Measurements from ENCODE around the gene DNAI4. TPM values are rescaled to one million over a fixed set of nuclear protein-coding genes. Genes with fewer than 3 reads are reported as not detected.
A peak's percentile ranks its signal among the peaks of the same experiment; 100 is the strongest.

DNAI4 gene
- total and polyA plus RNA-seq, 9 of the 15 experiments (the other 6 are each of a cell fraction or from before 2014, with no cell fraction given): 0.57 to 4.8 (median 2.6) TPM; not detected in 1

DNA sequence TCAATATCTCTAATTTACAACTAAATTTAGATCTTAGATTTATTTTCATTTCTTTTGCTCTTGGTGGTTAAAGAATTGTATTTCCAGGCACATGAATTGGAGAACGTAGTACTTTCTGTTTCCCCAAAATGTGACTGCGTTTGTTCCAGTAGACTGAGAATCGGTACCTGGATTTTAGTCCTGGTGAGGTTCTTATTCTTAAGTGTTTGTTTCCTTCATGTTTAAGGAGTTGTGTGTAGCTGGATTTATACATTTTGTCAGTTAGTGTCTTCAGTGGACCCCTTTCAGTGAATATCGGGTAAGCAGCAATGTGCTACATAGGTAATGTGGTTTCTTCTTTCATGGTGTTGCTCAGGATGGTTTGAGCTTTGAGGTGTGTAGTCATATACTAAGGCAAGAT lies 6.9 kb upstream of the DNAI4 start:
- no peaks in the 10 kb centered on the region for H3K9me3 ChIP-seq (replicated peaks; ENCODE audit: control insufficient read depth, insufficient read depth, low read depth, low read length)
- H3K4me2 ChIP-seq (ENCODE audit: insufficient read depth, low read length): peak overlapping the region; percentile 98
- no TSS peak for BruUV-seq (replicated peaks)
- intact Hi-C loops (cut with micrococcal nuclease) (loop anchor here (5.0 to 10.0 kb wide), 2 partner anchors 756 to 1457 kb away; partner anchors contain the start of gene GADD45A), in situ Hi-C loops (cut with MboI) (no loop called here)
- FAIRE-seq (peak; percentile 15), DNase-seq (ENCODE audit: extremely low read depth in 1 of 4, low spot score in 3 of 4) (no peak), ATAC-seq (no peak)
- H4K20me1 ChIP-seq (replicated peaks; ENCODE audit: control insufficient read depth, insufficient read depth, low read length): no peaks in the 10 kb centered on the region
- no peaks in the 10 kb centered on the region for H3K27me3 ChIP-seq (ENCODE audit: control insufficient read depth in 2 of 2, insufficient read depth in 2 of 2, low read length in 2 of 2)
- H3K9ac ChIP-seq (ENCODE audit: insufficient read depth in 1 of 2, low read depth in 2 of 2, low read length in 2 of 2): peak overlapping the region in 1 of 2 experiments; percentile 88; a peak in 2 of 4 replicates
- no peaks in the 10 kb centered on the region for H3K9me1 ChIP-seq (ENCODE audit: control insufficient read depth, insufficient read depth, low read length)
- ChIA-PET POLR2A (interaction anchor here (2.3 kb wide), 1 partner anchor 12 kb away, joined by 11 read pairs; no protein-coding TSS in a partner anchor), CTCF (ENCODE audit: low intra/inter-chr PET ratio) (no interaction called here)
- WGBS (ENCODE audit: insufficient coverage, low coverage, missing lambda C conversion rate): 0% methylated on average over 4 of the region's 4 CpGs
- peak overlapping the region; percentile 85 for H3K4me3 ChIP-seq
- H3K36me3 ChIP-seq (ENCODE audit: control insufficient read depth, insufficient read depth, low read length): peaks cover 2% of the 10 kb centered on the region; the same call in 1 of the 3 replicates
- TF ChIP-seq, protein P1, sequence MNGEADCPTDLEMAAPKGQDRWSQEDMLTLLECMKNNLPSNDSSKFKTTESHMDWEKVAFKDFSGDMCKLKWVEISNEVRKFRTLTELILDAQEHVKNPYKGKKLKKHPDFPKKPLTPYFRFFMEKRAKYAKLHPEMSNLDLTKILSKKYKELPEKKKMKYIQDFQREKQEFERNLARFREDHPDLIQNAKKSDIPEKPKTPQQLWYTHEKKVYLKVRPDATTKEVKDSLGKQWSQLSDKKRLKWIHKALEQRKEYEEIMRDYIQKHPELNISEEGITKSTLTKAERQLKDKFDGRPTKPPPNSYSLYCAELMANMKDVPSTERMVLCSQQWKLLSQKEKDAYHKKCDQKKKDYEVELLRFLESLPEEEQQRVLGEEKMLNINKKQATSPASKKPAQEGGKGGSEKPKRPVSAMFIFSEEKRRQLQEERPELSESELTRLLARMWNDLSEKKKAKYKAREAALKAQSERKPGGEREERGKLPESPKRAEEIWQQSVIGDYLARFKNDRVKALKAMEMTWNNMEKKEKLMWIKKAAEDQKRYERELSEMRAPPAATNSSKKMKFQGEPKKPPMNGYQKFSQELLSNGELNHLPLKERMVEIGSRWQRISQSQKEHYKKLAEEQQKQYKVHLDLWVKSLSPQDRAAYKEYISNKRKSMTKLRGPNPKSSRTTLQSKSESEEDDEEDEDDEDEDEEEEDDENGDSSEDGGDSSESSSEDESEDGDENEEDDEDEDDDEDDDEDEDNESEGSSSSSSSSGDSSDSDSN (IDR thresholded peaks at IDR 0.05; ENCODE audit: borderline replicate concordance in 1 of 2, low read depth in 2 of 2, low read length in 2 of 2): 0 out of 4 replicates have a peak, but pooled peaks of 1 of the 2 experiments have one; percentile 71
- TF ChIP-seq POLR2A (conservative IDR thresholded peaks at IDR 0.05) (no peak), HLTF (IDR thresholded peaks at IDR 0.05) (0 out of 2 replicates have a peak, but pooled peaks have one; percentile 28), ZFP36 (IDR thresholded peaks at IDR 0.05; ENCODE audit: low read depth, low read length, partially characterized antibody) (no peak), MTF1 (CRISPR knock-in tag; IDR thresholded peaks at IDR 0.05; ENCODE audit: borderline replicate concordance) (no peak), ZBTB8A (IDR thresholded peaks at IDR 0.05; ENCODE audit: partially characterized antibody) (no peak), CHD1 (IDR thresholded peaks at IDR 0.05; ENCODE audit: low read length) (peak; percentile 55)
- TF ChIP-seq, protein P2, sequence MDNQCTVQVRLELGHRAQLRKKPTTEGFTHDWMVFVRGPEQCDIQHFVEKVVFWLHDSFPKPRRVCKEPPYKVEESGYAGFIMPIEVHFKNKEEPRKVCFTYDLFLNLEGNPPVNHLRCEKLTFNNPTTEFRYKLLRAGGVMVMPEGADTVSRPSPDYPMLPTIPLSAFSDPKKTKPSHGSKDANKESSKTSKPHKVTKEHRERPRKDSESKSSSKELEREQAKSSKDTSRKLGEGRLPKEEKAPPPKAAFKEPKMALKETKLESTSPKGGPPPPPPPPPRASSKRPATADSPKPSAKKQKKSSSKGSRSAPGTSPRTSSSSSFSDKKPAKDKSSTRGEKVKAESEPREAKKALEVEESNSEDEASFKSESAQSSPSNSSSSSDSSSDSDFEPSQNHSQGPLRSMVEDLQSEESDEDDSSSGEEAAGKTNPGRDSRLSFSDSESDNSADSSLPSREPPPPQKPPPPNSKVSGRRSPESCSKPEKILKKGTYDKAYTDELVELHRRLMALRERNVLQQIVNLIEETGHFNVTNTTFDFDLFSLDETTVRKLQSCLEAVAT (IDR thresholded peaks at IDR 0.05): peak; percentile 70 to 80; a peak in 3 of 4 replicates
- peaks cover 8 to 16% of the 10 kb centered on the region in 2 experiments; a peak in 4 of 5 replicates for H3K4me1 ChIP-seq (replicated peaks in 1 of 2; ENCODE audit: control insufficient read depth in 2 of 2, insufficient read depth in 2 of 2, low read length in 2 of 2)
- H3K27ac ChIP-seq (ENCODE audit: extremely low read depth, low read depth, low read length): peak overlapping the region; percentile 89
- H2AFZ ChIP-seq (ENCODE audit: low read depth, low read length): no peak overlapping the region
- peaks cover 98% of the 10 kb centered on the region for H3K79me2 ChIP-seq (ENCODE audit: control insufficient read depth, insufficient read depth, low read length)
